ENCODE data around the gene CCDC28B.

CCDC28B gene

DNA sequence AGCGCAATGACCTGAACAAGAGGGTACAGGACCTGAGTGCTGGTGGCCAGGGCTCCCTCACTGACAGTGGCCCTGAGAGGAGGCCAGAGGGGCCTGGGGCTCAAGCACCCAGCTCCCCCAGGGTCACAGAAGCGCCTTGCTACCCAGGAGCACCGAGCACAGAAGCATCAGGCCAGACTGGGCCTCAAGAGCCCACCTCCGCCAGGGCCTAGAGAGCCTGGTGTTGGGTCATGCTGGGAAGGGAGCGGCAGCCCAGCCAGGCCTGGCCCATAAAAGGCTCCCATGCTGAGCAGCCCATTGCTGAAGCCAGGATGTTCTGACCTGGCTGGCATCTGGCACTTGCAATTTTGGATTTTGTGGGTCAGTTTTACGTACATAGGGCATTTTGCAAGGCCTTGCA is 5.4 kb upstream of the CCDC28B start:
- DNase-seq (ENCODE audit: low read depth in 2 of 2), result no peak

DNA sequence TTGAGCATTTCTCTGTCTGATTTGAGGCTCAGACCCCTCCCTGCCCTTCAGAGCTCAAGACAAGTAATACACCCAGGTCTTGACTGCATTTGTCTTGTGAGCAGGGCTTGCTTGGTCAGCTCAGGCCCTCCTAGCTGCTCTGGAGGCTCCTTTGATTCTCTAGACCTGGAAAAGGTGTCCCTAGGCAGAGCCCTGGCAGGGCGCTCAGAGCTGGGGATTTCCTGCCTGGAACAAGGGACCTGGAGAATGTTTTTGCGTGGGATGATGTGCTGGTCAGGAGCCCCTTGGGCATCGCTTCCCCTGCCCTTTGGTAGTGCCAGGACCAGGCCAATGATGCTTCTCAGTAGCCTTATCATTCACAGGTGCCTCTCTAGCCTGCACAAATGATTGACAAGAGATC is 4.9 kb upstream of the CCDC28B start:
- DNase-seq (ENCODE audit: low read depth in 2 of 2), result no peak

DNA sequence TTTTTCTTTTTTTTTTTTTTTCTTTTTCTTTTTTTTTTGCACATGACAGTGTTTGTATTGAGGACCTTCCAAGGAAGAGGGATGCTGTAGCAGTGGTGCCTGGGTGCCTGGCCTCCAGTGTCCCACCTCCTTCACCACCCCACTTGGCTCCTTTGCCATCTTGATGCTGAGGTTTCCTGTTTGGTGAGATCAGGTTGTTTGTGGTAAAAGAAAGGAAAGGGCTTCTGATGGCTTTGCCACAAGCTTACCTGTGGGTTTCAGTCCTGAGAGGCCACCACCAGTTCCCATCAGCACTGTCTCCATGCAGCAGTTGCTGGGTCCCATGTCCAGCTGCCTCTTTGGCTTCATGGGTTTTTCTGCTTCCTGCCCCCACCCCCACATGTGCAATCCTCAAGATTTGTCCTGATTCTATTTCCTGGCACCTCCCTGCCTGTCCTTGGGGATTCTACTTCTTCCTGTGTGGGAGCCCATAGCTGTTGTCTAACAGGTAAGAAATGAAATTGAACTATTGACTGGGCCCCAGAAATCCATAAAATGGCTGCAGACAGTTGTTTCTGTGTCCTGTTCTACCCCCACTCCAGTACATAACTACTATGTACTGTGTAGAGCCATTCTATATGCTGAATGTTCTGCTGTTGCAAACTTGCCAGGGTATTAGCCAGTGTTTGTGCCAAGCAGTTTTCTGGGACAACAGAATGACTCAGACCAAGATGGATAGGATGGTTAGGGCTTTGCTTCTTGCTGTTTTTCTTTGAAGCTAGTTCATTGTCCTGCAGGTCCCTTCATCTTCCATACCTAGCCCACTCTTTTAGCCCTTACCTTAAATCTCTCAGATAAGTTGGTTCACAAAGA is 4.2 kb upstream of the CCDC28B start:
- no peak for DNase-seq (ENCODE audit: low read depth in 2 of 2)

DNA sequence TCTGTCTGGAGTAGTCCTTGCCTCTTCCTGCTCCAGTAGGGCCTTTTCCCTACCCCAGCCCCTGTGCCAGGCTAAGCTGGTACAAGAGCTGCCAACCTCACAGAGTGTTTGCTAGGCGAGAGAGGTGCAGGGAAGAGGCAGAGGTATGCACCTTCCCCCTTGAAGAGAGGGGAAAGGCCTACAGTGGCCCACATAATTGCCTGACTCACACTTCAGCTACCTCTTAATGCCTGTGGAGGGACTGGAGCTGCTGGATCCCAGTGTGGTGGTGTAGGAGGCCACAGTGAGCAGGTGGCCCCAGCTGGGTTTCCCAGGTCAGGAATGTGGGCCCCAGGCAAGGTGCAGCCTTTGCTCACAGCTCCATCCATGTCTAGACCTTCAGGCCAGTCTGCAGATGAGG is 3.3 kb upstream of the CCDC28B start:
- no peak for DNase-seq (ENCODE audit: low read depth in 2 of 2)

DNA sequence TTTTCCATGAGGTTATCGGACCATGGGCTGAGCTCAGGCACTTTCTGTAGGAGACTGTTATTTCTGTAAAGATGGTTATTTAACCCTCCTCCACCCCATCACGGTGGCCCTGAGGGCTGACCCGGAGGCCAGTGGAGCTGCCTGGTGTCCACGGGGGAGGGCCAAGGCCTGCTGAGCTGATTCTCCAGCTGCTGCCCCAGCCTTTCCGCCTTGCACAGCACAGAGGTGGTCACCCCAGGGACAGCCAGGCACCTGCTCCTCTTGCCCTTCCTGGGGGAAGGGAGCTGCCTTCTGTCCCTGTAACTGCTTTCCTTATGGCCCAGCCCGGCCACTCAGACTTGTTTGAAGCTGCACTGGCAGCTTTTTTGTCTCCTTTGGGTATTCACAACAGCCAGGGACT is 2.6 kb upstream of the CCDC28B start:
- DNase-seq (ENCODE audit: low read depth in 2 of 2), result no peak

DNA sequence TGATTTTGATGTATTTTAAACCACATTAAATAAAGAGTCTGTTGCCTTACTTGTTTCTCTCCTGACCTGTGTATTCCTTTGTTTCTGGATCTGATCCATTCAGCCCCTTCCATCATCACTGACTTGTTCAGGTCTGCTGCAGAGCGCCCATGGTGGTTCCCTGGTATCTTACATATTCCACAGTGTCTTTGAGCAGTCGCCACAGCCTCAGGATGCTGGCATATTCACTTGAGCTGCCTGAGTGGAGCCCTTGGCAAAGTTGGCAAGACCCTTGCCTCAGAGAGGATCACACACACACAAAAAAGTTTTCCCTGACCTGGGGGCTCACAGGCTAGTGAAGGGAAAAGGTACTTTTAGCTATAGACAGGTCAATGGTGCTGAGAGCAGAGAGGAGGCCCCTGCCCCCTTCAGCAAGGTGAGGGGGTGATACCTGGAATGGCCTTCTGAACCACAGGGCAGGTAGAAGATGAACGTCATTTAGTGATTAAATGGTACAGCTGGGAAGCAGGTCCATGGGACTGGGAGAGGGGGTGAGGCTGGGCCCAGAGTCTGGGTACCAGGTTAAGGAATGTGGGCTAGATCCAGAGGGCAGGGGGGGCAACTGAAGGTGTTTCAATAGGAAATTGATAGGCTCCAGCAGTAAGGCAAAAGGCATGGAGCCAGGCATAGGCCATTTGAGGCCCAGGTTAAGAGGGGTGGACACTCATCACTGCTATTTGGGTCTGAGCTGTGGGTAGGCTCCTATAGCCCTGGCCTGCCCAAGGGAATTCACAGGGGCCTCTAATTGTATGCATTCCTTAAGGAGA is 2.0 kb upstream of the CCDC28B start:
- no peak for DNase-seq (ENCODE audit: low read depth in 2 of 2)

DNA sequence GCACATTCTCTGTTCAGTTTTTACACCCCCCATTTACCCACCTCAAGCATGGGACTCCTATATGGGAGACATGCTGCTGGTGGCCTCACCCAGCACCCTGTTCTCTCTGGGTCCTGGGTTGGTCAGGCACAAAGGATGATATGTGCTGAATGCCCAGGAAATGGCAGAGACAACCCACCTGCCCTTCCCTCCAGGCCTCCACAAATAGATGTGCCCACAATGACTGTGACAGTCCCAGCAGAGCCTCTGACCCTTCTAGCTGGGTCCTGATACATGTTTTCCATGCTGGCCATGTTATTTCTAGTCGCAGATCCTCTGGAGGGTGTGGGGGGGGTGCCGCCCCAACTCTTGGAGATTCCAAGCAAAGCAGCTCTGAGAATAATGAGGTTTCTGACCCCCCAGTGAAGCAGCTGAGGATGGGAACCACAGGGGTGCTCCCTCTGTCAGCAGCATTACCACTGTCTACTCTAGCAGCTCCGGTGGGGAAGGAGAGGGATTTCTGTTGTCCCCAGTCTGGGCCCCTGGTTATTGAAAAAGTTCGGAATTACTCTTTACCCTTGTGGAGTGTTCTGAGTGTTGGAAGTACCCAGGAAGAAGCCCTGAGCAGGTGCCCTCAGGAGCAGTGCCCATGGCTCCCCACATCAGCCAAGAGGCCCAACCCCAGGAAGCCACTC is 1.2 kb upstream of the CCDC28B start:
- no peak for DNase-seq (ENCODE audit: low read depth in 2 of 2)

DNA sequence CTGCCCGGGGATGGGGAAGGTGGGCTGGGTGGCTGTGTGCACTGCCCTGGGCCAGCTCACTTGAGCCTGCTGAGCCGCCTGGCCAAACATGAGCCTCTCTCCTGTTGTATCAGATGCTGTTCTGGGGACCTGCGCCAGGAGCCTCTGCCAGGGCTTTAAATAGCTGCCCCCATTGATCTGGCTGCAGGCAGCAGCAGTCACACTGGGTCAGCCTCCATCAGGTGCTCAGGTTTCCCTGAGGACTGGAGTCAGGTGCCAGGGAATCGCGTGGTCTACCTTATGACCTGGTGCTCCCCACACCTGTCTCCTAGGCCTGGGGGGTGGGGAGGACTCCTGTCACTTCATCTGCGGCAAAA is 700 bp upstream of the CCDC28B start:
- no peak for DNase-seq (ENCODE audit: low read depth in 2 of 2)

DNA sequence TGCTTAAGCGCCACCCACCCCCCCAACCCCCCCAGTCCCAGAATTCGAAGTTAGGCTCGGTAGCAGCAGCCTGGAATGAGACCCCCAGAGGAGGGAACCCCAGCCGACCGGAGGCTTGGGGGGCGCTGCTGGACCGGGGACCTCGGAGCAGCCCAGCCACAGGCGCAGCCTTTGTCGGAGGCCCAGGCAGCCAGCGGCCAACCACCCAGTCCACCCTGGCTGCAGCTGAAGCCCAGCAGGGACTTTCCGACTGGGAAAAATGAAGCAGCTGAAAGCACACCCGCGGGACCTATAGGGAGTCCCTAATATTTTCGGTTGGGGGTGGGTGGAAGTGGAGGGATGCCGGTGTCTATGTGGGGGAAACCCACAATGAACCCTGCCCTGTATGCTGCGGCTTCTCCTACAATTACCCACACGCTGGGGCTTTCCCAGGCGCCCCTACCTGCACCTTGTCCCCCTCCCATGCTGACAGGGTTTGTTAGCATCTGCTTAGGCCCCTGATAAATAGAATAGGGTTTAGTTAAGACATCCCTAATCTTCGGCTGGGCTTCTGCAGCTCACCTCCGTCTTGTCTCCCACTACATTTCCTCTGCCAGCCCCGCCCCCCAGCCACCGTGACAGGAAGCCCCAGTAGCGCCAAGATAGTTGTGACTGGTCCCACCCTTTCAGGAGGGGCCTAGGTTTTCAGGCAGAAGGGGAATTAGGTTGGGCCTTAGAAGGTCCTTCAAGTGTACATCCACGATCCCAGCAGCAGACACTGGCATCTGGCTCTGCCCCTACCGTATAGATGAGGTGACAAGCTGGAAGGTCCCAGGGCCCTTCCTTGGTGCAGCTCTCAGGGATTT is 838 bp downstream of the CCDC28B start:
- peak; percentile 55 to 69 for DNase-seq (ENCODE audit: low read depth in 2 of 2)

DNA sequence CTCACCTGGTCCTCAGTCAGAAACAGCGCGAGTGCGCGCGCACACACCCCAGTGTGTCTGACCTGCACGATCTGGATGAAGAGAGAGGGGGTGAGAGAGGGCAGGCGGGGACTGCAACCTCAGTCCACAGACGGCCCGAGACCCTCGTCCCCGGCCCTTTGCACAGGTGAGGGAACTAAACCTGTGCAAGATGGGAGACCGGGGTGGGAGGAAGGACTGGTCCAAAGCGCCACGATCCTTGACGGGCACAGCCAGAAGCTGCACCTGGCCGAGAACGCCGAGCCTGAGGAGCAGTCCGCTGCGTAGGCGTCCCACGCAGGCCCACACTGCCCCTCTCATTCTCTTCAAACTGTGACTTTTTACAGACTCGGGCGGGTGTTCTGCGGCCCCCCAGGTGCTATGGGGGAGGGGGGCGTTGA is 4.6 kb downstream of the CCDC28B start:
- no peak for DNase-seq (ENCODE audit: low read depth in 2 of 2)

DNA sequence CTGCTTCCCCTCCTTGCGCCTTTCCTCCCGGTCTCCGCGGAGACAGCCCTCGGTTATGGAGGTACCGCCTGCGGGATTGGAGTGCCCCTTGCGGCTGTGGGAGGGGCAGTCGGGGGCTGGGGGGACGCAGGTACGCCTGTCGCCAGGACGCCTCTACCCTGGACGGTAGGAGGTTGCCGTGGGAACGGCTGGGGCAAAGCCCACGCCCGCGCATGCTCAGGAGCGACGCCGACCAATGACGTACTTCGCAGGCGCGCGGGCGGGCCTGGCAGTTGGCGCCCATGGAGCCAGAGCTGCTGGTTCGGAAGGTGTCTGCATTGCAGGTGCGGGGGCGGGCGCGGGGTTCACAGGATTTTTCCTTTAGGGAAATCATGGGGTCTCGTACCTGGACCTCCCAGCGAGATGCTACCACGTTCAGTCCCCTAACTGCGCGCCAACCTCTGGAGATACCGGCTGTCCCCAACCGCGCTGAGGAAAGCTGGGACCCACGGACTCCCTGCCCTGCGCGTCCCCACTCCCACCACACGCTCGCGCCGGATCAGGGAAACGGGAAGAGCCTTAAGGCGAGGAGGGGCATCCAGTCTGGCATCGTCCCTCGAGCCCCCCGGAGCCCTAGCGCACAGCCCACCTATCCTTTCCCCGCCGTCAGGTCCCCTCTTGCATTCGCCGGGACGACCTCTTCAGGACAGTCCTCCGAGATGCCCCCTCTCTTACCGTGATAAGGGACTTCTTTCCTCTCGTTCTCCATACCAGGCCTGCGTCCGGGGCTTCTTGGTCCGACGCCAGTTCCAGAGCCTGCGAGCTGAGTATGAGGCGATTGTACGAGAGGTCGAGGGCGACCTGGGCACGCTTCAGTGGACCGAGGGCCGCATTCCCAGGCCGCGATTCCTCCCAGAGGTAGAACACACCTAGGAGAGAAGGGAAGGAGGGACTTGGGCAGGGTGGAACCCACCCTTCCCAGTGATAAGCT is 5.3 kb downstream of the CCDC28B start, which contains the start of gene IQCC:
IQCC (plus strand) TSS at position 271 of the 970 bp plus-strand sequence; CDS start at position 282, 11 bp downstream.
- DNase-seq (ENCODE audit: low read depth in 2 of 2), result peak; percentile 67 to 79

DNA sequence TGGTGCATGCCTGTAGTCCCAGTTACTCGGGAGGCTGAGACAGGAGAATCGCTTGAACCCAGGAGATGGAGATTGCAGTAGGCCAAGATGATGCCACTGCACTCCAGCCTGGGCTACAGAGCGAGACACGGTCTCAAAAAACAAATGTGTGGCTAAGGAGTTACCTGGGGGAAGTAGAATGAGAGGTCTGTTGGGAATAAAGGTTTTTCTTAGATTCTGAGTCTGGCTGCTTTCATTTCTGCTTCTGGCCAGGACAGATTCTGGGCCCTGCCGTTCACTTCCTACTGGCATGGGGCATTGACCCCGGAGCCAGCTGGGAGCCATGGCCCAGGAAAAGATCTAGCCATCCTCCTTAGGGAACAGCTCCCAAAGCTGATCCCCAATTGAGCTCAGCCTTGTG is 8.1 kb downstream of the CCDC28B start:
- no peak for DNase-seq (ENCODE audit: low read depth in 2 of 2)

DNA sequence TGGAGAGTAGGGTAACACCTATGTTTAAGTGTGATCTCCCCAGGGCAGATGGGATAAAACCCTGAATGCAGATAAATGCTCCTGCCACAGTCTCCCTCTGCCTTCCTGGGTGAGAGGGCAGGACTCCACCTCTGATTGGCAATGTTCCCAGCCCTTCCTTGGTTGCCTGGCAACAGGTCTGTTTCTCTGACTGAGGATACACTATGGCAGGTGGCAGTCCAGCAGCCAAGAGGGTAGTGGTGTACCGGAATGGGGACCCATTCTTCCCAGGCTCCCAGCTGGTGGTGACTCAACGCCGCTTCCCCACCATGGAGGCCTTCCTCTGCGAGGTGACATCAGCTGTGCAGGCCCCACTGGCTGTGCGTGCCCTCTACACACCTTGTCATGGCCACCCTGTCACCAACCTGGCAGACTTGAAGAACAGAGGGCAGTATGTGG is 8.5 kb downstream of the CCDC28B start, which contains the start of gene DCDC2B:
DCDC2B (plus strand) TSS at position 199 of the 438 bp plus-strand sequence; CDS start at position 204, 5 bp downstream.
- no peak for DNase-seq (ENCODE audit: low read depth in 2 of 2)

DNA sequence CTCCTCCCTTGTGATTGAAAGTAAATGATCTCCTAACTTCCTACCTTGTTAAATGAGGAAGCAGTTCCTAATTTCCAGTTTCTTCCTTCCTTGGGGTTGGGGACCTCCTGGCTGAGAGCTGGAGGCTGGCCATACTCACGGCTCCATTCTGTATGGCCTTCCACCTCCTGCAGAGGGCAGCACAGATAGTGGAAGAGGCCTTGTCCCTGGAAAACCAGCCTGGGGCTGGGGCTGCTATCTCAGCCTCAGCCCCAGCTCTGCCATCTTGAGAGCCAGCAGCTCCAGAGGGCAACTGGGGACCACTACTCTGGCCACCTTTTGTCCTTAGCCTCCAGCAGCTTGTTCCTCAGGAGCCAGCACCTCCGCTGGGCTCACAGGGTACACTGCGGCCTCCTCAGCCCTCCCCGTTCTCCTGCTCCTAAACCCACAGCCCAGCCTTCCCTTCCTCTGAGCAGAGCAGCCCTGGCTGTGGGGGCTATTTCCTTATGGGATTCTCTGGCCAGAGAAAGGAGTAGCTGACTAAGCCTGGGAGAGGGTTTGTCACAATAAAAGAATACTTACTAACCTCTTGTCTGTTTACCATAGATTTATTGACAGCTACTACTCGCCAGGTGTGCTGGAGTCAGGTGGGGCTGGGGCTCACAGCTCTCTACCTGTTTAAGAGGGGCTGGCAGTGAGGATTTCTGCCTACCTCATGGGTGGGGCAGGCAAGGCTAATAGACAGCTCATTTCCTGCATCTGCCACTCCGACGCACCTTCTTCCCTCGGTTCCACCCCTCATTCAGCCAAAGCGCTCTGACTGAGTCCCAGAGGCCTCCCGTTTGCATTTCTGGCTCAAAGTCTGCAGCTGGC is 15.5 kb downstream of the CCDC28B start:
- DNase-seq (ENCODE audit: low read depth in 2 of 2), result peak; percentile 23 to 34

DNA sequence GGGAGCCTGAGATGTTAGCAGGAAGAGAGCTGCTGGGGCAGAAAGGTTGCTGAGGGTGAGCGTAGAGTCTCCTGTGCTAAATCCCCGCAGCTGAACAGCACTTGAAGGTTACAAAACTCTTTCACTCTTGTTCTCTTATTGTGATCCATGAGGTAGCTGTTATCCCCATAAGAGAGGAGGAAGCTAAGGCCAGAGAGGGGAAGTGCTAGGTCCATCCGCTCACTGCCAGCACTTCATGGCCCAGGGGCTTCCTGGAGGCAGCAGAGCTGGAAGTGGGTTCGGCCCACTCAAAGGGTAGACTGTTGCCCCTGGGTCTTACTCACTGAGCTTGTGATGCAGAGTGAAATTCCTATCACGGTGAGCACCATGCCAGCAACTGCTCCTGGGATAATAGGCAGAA is 16.2 kb downstream of the CCDC28B start:
- no peak for DNase-seq (ENCODE audit: low read depth in 2 of 2)

DNA sequence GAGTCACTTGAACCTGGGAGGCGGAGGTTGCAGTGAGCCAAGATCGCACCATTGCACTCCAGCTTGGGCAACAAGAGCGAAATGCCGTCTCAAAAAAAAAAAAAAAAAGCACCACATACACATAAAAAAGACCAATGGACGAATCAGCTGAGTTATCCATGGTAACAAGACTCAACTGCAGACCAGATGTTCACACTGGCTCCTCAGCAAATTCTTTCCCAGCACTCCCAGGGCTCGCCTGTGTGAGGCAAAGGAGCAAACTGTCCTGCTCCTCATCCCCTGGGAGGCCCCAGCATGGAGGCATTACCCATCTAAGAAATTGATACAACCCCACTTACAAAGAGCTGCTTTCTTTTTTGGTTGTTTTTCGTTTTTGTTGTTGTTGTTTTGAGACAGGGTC is 18.6 kb downstream of the CCDC28B start:
- no peak for DNase-seq (ENCODE audit: low read depth in 2 of 2)

DNA sequence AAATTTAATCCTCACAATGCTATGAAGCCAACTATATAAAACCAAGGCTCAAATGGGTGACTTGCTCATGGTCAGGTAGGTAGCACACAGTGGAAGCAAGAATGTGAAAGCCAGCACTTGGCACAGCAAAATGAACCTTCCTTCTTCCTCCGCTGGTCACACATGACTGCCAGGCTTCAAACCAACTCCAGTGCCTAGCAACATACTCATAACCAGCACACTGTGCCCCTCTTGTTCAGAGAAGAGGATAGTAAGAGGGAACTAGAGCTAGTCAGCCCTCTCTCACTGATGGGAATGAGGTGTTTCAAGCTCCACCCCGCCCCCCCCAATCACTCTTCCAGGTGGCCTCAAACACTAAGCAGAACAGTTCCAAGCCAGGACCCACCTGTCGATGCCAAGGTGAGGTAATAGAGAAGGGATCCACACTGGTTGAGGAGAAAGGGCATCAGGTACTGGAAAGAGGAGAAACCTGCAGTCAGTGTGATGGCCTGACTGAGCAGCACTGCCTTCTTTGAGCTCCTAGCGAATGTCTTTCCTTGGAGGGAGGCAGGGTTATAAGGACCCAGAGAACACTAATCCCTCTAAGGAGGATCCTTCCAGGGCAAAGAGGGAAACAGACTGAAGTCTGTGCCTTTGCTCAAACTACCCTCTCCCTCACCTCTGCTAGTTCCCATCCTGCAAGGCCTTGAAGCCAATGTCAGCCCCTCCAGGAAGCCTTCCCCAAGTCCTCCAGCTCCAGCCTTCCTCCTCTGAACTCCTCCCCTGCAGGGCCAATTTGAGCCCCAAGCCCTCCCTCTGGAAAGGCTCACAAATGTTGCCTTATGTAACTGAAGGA is 20.6 kb downstream of the CCDC28B start:
- no peak for DNase-seq (ENCODE audit: low read depth in 2 of 2)

DNA sequence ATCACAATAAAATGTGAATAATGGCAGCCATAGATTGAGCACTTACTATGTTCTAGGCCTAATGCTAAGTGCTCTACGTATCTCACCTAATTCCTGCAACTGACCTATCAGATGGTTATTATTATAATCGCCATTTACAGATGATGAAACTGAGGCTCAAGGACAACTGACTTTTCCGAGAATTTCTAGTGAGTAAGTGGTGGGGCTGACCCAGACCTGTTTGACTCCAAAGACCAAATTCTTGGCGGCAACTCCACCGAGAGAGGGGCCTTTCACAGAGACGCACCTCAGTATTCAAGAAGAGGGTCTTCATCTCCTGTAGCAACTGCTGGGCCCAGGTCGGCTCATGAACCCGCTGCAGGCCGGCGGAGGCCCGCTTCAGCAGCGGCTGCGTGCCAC is 21.2 kb downstream of the CCDC28B start:
- DNase-seq (ENCODE audit: low read depth in 2 of 2), result no peak
